Epithelial cell of proximal tubule (primary cell): ENCODE data around the gene PAPOLB. TPM values are rescaled to one million over a fixed set of nuclear protein-coding genes. Genes with fewer than 3 reads are reported as not detected.

Experiments
- DNase-seq: peaks from one replicate; pipeline ENCODE4 v3.0.0-alpha.2; 2011; ENCODE audit warnings: low read depth
- H3K4me3 ChIP-seq: 2 replicates; pipeline ENCODE4 v1.5.1; 2011; ENCODE audit warnings: low read depth, mild to moderate bottlenecking, low read length
- total RNA-seq: library from RNA; depleted of rRNA; stranded (reverse); fragments of >200 nt; gene quantifications from 2 replicates; pipeline ENCODE4 v1.2.3, GENCODE V29; 2015
- TF ChIP-seq, protein P1 (sequence below): conservative IDR thresholded peaks from 2 replicates; pipeline ENCODE4 v1.5.1; 2012; ENCODE audit warnings: low read depth, mild to moderate bottlenecking, low read length

The PAPOLB gene
- total RNA-seq, 1 donor from 2014 or later, result not detected

DNA sequence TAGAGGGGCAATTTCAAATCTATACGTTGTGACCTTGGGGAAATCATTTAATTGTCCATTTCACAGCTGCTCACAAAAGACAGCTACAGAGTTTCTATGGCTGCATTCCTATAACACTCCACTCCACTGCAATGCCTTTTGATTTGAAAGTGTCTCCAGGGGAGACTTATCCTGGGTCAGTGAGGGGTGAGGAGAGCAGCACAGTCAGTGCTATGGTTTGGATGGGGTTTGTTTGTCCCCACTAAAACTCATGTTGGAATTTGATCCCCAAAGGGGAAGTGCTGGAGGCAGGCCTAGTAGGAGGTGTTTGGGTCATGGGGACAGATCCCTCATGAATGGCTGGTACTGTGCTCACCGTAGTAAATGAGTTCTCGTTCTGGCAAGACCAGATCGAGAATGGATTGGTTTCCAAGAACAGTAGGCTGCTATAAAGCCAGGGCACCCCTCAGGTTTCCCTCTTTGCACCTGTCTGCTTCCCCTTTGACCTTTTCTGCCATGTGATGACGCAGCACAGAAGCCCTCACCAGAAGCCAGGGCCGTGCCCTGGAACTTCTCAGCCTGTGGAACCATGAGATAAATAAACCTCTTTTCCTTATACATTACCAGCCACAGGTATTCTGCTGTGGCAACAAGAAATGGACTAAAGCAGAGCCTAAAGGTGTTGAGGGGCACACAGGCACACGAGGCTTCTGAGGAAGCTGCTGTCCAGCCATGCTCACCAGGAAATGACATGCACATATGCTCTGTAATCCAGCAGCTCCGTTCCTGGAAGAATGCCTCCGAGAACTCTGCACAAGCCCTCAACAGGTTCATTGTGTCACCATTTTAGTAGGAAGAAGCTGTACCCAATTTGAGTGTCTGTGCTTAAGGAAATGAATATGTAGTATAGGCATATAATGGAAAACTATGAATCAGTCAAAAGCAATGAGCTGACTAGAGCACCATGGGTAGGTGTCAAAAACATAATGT lies 5.0 kb upstream of the PAPOLB start:
- no peak for DNase-seq
- TF ChIP-seq, protein P1, sequence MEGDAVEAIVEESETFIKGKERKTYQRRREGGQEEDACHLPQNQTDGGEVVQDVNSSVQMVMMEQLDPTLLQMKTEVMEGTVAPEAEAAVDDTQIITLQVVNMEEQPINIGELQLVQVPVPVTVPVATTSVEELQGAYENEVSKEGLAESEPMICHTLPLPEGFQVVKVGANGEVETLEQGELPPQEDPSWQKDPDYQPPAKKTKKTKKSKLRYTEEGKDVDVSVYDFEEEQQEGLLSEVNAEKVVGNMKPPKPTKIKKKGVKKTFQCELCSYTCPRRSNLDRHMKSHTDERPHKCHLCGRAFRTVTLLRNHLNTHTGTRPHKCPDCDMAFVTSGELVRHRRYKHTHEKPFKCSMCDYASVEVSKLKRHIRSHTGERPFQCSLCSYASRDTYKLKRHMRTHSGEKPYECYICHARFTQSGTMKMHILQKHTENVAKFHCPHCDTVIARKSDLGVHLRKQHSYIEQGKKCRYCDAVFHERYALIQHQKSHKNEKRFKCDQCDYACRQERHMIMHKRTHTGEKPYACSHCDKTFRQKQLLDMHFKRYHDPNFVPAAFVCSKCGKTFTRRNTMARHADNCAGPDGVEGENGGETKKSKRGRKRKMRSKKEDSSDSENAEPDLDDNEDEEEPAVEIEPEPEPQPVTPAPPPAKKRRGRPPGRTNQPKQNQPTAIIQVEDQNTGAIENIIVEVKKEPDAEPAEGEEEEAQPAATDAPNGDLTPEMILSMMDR, result no peak

DNA sequence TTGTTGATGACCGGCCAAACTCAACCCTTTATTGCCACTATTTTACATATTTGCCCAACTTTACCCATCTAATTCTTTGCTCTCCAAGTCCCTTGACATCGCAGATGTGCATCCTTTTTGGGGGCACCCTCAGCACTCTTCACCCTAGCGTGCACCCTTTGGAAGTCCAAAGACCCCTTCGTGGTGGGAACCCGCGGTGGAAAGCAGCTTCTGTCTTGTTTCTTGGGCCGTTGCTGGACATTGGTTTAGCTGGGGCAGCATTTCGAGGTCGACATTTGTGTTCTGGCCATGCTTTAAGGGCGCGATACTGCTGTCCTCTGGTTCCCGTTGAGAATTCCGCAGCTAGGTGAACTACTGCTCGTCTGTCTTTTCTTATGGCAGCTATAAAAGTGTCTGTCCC lies 326 bp upstream of the PAPOLB start:
- TF ChIP-seq, protein P1, result no peak
- H3K4me3 ChIP-seq, result no peak overlapping the region
- DNase-seq, result no peak

More for the DNA sequence above, 5.0 kb upstream of the PAPOLB start:
- H3K4me3 ChIP-seq, result no peak overlapping the region

DNA sequence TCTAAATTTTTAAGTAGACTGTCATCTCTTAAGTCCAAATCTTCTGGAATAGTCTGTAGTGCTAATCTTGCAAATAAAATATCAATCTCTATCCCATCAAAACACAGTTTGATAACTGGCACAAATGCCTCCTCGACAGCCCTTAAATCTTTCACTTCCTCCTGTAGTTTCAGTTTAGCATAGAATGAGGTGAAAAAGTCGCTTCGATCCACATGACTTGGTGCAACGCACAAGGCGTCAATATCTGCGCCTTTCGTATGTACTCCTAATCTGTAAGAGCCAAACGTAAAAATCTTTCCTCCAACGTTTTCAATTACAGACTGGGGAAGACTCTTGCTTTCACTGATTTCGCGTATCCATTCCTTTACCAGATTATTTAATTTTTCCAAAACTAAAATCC lies 603 bp downstream of the PAPOLB start:
- no peak overlapping the region for H3K4me3 ChIP-seq
- DNase-seq, result no peak
- TF ChIP-seq, protein P1, result no peak

DNA sequence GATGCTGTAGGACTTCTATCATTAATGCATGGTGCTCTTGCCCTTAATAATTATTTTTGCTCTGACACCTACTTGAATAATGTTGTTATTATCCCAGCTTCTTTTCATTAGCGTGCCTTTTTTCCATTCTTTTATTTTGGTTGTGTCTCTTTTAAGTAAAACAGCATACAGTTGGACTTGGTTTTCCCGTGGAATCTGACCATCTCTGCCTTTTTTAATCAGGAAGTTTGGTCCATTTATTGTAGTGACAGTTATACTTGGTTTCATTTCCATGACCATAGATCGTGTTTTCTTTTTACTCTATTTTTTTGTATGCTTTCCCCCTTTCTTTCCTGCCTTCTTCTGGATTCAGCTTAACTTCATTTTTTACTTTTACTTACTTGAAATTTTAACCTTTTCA lies 4.6 kb downstream of the PAPOLB start:
- no peak overlapping the region for H3K4me3 ChIP-seq
- no peak for DNase-seq
- TF ChIP-seq, protein P1, result no peak

DNA sequence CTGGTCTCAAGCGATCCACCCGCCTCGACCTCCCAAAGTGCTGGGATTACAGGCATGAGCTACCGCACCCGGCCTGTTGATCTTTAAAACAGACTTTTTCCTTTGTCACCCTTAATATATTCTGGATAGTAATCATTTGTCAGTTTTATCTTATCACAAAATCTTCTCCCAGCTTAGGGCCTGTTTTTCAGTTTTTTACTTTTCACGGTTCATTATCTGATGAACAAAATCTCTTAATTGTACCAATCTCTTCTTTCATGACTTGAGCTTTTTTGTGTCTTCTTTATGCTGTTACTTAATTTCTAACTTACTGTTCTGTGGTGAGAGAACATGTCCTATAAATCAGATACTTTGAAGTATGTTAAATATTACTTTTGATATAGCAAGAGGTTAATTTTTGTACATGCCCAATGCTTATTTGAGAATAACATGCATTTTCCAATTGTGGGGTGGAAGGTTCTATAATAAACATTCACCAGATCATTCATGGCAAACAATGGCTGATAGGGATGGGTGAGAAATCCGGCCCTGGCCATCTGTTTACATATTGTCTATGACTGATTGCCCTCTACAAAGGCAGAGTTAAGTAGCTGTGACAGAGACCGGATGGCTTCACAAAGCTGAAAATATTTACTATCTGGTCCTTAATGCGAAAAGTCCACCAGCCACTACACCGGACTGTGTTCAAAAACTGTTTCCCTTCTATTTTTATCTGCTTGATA lies 5.3 kb downstream of the PAPOLB start:
- TF ChIP-seq, protein P1, result no peak
- H3K4me3 ChIP-seq, result no peak overlapping the region
- no peak for DNase-seq

DNA sequence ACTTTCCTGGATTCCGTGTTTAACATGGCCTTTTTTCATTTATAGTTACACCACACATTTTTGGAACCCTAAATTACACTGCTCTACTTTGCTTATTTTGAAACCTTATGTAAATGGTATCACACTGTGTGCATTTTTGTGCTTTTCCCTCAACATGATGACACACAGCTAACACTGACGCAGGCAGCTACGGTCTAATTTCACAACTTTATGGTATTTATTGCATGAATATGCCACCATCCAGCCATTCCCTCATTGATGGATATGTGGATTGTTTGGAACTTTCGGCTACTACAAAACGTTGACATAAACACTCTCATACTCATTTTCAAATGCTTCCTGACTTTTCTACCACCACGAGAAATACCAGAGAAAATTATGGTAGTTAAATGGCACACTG lies 6.9 kb downstream of the PAPOLB start:
- DNase-seq, result no peak
- no peak overlapping the region for H3K4me3 ChIP-seq
- TF ChIP-seq, protein P1, result no peak
